Activated CD8-positive, alpha-beta memory T cell treated with anti-CD3 and anti-CD28 coated beads, Interleukin-2, amount 50 U/mL, for 1 hour (primary cell): Measurements from ENCODE around the gene BAZ2A.
"Not testable (repeated sequence)": the region's sequence is repeated elsewhere in the genome, so short reads cannot be mapped to it uniquely, and the experiment has no call there.

Source experiments
- DNase-seq: peaks from one replicate; pipeline ENCODE4 v3.0.0-alpha.2; 2020; ENCODE audit errors: extremely low read depth

The BAZ2A gene

GRCh38 chr12:56599041-56599440 lies 31.1 kb downstream of the BAZ2A start:
- no peak for DNase-seq

DNA sequence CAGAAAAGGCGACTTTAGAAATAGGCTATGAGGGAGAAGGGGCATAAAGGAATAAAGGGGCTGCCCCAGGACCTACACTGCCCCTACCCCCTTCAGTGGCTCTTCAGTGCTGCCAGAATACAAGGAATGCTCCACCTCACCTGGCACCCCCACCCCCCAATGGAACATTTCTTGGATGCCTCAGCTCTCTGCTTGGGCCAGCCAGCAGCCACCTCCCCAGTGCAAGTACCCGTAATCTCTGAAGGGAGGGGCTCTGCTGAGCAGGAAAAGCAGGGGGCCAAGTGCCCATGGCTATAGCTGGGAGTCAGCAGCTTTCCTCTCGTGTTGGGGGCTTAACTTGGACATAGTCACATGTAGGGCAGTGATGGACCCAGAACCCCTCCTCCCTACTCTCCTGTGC lies 33.3 kb downstream of the BAZ2A start:
- DNase-seq, result no peak

GRCh38 chr12:56593909-56594621 lies 36.1 kb downstream of the BAZ2A start:
- DNase-seq, result no peak

DNA sequence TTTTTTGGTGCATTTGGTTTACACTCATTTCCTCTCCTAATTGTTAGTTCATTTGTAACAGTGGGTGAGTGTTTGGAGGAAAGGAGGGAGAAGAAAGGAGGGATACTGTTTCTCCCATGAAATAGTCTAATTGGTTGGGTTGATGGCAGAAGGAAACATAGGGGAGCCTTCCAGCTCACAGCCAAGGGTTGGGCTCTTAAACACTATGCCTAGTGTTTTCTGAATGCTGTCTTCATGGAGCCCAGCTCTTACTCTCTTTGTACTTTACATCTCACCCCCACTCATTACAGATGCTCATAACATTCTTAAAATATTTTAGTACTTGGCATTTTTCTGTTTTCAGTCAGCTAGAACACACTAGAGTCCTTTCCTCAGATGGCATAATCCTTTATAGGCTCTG lies 38.2 kb downstream of the BAZ2A start:
- no peak for DNase-seq

DNA sequence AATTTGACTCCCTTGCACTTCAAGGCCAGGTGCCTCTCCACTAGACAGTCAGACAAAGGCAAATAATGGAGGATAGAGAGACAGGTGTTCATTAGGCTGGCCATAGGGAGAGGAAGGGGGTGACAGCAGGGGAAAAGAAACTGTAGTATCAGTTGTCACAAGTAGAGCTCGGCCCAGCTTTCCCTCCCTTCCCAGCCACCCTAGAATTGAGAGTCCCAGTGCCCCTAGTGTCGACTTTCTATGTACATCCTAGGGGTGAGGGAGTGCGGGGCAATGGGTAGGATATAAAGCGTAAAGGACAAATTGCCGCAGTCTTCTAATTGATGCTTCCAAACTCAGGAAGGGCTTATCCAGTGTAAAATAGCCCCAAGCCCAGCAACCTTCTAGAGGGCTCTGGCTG lies 39.0 kb downstream of the BAZ2A start:
- DNase-seq, result no peak

- DNase-seq, result no peak
These were observed 39.8 kb downstream of the BAZ2A start for GRCh38 chr12:56590237-56590830.

GRCh38 chr12:56589783-56590182 lies 40.3 kb downstream of the BAZ2A start:
- DNase-seq, result no peak

GRCh38 chr12:56585098-56585497 lies 45.0 kb downstream of the BAZ2A start:
- DNase-seq, result no peak

DNA sequence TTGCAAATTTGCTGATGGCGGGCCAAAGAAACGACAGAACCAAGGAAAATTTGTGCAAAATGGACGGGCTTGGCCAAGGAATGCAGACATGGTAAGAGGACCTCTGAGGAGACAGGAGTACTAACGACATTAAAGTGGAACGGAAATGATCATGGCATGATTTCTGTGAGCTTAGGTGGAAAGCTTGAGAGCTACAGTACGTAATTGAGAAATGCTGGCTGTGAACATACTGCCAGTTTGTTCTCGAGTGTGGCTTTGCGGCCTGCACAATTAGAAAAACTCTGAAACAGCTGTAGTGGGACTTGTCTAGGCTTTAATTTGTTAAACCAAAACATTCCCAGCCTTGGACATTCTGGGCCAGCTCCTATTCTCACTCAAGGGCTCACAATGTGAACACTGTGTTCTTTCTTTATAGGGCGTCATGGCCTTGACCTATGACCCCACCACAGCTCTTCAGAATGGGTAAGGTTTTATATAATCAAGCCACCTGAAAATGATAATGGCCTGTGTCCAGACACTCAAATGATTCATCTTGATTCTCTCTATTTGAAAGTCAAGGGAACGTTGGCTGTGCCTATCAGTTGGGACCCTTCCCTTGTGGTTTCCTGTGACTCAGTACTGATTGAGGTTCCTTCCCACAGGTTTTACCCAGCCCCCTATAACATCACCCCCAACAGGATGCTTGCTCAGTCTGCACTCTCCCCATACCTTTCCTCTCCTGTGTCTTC lies 48.5 kb downstream of the BAZ2A start:
- peak; percentile 34 for DNase-seq

- no peak for DNase-seq
These were observed 51.1 kb downstream of the BAZ2A start for GRCh38 chr12:56578983-56579546.

GRCh38 chr12:56577248-56577647 lies 52.9 kb downstream of the BAZ2A start:
- not testable (repeated sequence) for DNase-seq

- no peak for DNase-seq
These were observed 55.9 kb downstream of the BAZ2A start for GRCh38 chr12:56574210-56574609.

GRCh38 chr12:56572288-56572687 lies 57.8 kb downstream of the BAZ2A start:
- no peak for DNase-seq

DNA sequence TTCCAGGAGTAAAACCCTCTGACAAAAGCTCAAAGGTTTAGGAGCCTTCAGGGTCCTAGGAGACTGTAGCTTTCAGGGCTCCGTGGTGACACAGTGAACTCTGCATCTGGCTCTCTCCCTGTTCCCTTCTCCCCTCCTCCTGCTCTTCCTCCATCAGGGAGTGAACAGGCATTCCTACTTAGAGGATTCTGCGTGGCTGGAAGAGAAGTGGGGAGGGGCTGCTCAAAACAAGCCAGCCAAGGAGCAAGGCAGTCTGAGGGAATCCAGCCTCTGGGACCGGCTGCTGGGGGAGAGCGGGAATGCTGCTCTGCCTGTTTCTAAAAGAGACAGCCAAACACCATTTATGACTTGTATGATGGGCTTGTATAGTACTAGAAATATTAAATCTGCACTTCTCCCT lies 59.0 kb downstream of the BAZ2A start:
- no peak for DNase-seq

GRCh38 chr12:56568146-56568545 lies 62.0 kb downstream of the BAZ2A start:
- DNase-seq, result no peak

DNA sequence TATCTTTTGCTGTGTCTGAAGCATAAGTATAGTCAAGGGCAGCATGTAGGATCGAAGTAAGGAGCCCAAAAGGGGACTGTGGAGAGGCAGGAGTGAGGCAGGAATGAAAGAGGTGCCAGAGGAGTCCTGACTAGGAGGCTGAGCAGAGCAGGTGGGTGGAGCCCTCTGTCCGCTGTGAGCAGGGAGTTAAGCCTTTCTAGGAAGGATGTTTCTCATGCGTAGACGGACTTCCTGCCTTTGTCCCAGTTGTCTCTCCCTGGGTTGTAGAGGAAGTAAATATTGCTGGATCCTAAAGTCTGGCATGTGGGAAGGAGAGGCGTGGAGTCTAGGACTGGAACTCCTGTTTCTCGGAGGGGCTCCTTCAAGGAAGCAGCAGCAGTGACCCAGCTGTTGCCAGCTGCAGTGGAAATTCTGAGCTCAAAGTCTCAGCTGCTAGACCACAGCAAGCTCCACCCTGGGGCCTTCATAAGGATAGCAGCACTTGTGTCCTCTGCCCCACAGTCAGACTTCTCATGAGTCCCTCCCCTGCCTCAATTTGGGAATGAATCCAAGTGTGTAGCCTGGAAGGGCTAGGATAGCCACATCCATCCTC lies 64.5 kb downstream of the BAZ2A start:
- DNase-seq, result no peak

DNA sequence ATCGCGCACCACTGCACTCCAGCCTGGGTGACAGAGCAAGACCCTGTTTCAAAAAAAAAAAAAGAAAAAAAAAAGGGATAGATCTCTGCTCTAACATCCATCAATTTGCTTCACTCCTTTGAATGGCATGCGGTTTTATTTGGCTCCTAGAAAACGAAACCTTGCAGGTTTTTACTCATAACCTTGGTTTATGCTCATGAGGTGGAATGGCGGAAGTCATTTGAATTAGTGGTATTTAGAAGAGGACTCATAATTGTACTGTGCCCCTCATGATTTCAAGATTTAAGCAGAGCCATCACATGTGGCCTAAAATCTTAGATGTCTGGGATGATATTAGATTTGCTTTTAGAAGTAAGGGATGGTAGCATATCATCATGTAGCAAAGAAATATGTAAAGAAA lies 79.1 kb downstream of the BAZ2A start:
- no peak for DNase-seq

DNA sequence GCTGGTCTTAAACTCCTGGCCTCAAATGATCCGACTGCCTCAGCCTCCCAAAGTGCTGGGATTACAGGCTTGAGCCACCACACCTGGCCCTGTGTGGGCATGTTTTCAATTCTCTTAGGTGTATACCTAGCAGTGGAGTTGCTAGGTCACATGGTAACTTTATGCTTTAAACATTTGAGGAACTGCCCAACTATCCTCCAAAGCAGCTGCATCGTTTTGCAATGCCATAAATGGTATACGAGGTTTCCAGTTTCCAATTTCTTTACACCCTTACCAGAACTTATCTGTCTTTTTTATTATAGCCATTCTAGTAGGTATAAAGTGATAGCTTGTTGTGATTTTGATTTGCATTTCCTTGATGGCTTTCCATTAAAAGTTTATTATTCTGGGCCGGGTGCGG lies 83.4 kb downstream of the BAZ2A start:
- DNase-seq, result no peak
